ENCODE results near the gene PUS7. TPM values are rescaled to one million over a fixed set of nuclear protein-coding genes. Genes with fewer than 3 reads are reported as not detected.
"Not testable (repeated sequence)": the region's sequence is repeated elsewhere in the genome, so short reads cannot be mapped to it uniquely, and the experiment has no call there.

Gene PUS7
- total RNA-seq, 1 experiment from 2014 or later, result 30.7 TPM

- TF ChIP-seq POLR2AphosphoS5 (IDR thresholded peaks at IDR 0.05; ENCODE audit: low read depth, low read length) (no peak), SIN3A (IDR thresholded peaks at IDR 0.05; ENCODE audit: borderline replicate concordance, insufficient read depth, low read depth, low read length) (no peak), TCF7L2 (IDR thresholded peaks at IDR 0.05; ENCODE audit: low read depth, low read length) (no peak)
- TF ChIP-seq, protein P1, sequence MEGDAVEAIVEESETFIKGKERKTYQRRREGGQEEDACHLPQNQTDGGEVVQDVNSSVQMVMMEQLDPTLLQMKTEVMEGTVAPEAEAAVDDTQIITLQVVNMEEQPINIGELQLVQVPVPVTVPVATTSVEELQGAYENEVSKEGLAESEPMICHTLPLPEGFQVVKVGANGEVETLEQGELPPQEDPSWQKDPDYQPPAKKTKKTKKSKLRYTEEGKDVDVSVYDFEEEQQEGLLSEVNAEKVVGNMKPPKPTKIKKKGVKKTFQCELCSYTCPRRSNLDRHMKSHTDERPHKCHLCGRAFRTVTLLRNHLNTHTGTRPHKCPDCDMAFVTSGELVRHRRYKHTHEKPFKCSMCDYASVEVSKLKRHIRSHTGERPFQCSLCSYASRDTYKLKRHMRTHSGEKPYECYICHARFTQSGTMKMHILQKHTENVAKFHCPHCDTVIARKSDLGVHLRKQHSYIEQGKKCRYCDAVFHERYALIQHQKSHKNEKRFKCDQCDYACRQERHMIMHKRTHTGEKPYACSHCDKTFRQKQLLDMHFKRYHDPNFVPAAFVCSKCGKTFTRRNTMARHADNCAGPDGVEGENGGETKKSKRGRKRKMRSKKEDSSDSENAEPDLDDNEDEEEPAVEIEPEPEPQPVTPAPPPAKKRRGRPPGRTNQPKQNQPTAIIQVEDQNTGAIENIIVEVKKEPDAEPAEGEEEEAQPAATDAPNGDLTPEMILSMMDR (IDR thresholded peaks at IDR 0.05), result no peak
- TF ChIP-seq, protein P2, sequence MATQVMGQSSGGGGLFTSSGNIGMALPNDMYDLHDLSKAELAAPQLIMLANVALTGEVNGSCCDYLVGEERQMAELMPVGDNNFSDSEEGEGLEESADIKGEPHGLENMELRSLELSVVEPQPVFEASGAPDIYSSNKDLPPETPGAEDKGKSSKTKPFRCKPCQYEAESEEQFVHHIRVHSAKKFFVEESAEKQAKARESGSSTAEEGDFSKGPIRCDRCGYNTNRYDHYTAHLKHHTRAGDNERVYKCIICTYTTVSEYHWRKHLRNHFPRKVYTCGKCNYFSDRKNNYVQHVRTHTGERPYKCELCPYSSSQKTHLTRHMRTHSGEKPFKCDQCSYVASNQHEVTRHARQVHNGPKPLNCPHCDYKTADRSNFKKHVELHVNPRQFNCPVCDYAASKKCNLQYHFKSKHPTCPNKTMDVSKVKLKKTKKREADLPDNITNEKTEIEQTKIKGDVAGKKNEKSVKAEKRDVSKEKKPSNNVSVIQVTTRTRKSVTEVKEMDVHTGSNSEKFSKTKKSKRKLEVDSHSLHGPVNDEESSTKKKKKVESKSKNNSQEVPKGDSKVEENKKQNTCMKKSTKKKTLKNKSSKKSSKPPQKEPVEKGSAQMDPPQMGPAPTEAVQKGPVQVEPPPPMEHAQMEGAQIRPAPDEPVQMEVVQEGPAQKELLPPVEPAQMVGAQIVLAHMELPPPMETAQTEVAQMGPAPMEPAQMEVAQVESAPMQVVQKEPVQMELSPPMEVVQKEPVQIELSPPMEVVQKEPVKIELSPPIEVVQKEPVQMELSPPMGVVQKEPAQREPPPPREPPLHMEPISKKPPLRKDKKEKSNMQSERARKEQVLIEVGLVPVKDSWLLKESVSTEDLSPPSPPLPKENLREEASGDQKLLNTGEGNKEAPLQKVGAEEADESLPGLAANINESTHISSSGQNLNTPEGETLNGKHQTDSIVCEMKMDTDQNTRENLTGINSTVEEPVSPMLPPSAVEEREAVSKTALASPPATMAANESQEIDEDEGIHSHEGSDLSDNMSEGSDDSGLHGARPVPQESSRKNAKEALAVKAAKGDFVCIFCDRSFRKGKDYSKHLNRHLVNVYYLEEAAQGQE (IDR thresholded peaks at IDR 0.05; ENCODE audit: insufficient read depth in 1 of 2, low read depth in 2 of 2, low read length in 1 of 2), result no peak
- in situ Hi-C loops (cut with HindIII; ENCODE audit: low pct_unique_long_range_greater_than_20kb, low sequenced_read_pairs) (no loop called here), intact Hi-C loops (cut with micrococcal nuclease; ENCODE audit: unreplicated experiment) (no loop called here)
- Histone ChIP-seq H3K4me3 (ENCODE audit: low read depth in 2 of 2, low read length in 2 of 2) (no peak overlapping the region), H3K9me3 (ENCODE audit: control insufficient read depth, insufficient read depth, low read depth, low read length) (no peaks in the 10 kb centered on the region), H3K36me3 (ENCODE audit: control insufficient read depth, insufficient read depth, low read length) (peaks cover 3% of the 10 kb centered on the region; the same call in 1 of the 2 replicates), H3K27me3 (ENCODE audit: control insufficient read depth, insufficient read depth, low read length) (no peaks in the 10 kb centered on the region), H3K4me1 (ENCODE audit: control insufficient read depth, insufficient read depth, low read length) (no peaks in the 10 kb centered on the region), H3K27ac (ENCODE audit: low read length) (no peak overlapping the region)
- ChIA-PET CTCF (interaction anchor here (0.9 kb wide), 1 partner anchor 12 kb away, joined by 5 read pairs; the partner anchor contains the start of gene RINT1), POLR2A (interaction anchor here (0.6 to 1.4 kb wide), 2 partner anchors 12 to 16 kb away, joined by 3 to 10 read pairs; partner anchors contain the start of gene RINT1)
- no peak for DNase-seq (ENCODE audit: low read depth, low spot score)
- no TSS peak for BruUV-seq (replicated peaks)
- ATAC-seq, result no peak
These were observed 2.7 kb downstream of the PUS7 start for GRCh38 chr7:105519353-105519752.

GRCh38 chr7:105515610-105516009 is 6.5 kb downstream of the PUS7 start:
- H3K9me3 ChIP-seq (ENCODE audit: control insufficient read depth, insufficient read depth, low read depth, low read length); POLR2A ChIA-PET; H3K27ac ChIP-seq (ENCODE audit: low read length); H3K27me3 ChIP-seq (ENCODE audit: control insufficient read depth, insufficient read depth, low read length); H3K4me3 ChIP-seq (ENCODE audit: low read depth in 2 of 2, low read length in 2 of 2); intact Hi-C loops (cut with micrococcal nuclease; ENCODE audit: unreplicated experiment); H3K36me3 ChIP-seq (ENCODE audit: control insufficient read depth, insufficient read depth, low read length); BruUV-seq (replicated peaks); in situ Hi-C loops (cut with HindIII; ENCODE audit: low pct_unique_long_range_greater_than_20kb, low sequenced_read_pairs); ATAC-seq; DNase-seq (ENCODE audit: low read depth, low spot score); H3K4me1 ChIP-seq (ENCODE audit: control insufficient read depth, insufficient read depth, low read length); CTCF ChIA-PET: not testable (repeated sequence)

DNA sequence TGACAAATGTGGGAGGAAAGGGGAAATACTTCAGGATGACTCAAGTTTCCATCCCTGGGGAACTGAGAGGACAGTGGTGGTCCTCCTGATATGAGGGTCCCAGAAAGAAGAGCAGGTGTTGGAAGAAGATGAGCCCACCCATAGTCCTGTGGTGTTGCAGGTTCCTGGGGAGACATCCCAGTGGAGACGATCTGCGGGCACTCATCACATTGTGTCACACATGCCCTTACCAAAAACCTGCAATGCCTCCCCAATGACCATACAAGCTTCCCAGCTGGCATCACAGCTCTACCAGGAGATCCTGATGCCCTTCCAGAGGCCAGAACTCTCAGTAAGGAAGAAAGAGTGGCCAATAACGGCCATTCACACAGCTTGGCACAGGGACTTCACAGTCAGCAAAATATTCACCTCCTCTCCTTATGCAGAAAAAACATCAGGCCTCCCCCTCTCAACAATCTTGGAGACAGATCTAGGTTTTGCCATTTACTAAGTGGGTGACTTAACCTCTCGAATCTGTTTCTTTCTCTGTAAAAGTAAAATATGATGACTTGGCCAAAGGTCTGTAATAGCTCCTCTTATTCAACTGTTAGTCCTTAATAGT is 9.0 kb downstream of the PUS7 start:
- H3K4me3 ChIP-seq (ENCODE audit: low read depth in 2 of 2, low read length in 2 of 2), result no peak overlapping the region
- H3K27me3 ChIP-seq (ENCODE audit: control insufficient read depth, insufficient read depth, low read length), result no peaks in the 10 kb centered on the region
- POLR2A ChIA-PET, result no interaction called here
- intact Hi-C loops (cut with micrococcal nuclease; ENCODE audit: unreplicated experiment) (no loop called here), in situ Hi-C loops (cut with HindIII; ENCODE audit: low pct_unique_long_range_greater_than_20kb, low sequenced_read_pairs) (no loop called here)
- CTCF ChIA-PET, result no interaction called here
- no TSS peak for BruUV-seq (replicated peaks)
- H3K9me3 ChIP-seq (ENCODE audit: control insufficient read depth, insufficient read depth, low read depth, low read length), result no peaks in the 10 kb centered on the region
- peaks cover 4% of the 10 kb centered on the region; the same call in 1 of the 2 replicates for H3K36me3 ChIP-seq (ENCODE audit: control insufficient read depth, insufficient read depth, low read length)
- TF ChIP-seq, protein P2 (IDR thresholded peaks at IDR 0.05; ENCODE audit: insufficient read depth in 1 of 2, low read depth in 2 of 2, low read length in 1 of 2), result no peak
- TF ChIP-seq, protein P1 (IDR thresholded peaks at IDR 0.05), result no peak
- no peak for TF ChIP-seq TCF7L2 (IDR thresholded peaks at IDR 0.05; ENCODE audit: low read depth, low read length)
- no peak for TF ChIP-seq POLR2AphosphoS5 (IDR thresholded peaks at IDR 0.05; ENCODE audit: low read depth, low read length)
- no peak for TF ChIP-seq SIN3A (IDR thresholded peaks at IDR 0.05; ENCODE audit: borderline replicate concordance, insufficient read depth, low read depth, low read length)
- DNase-seq (ENCODE audit: low read depth, low spot score) (no peak), ATAC-seq (no peak)
- H3K27ac ChIP-seq (ENCODE audit: low read length), result no peak overlapping the region
- H3K4me1 ChIP-seq (ENCODE audit: control insufficient read depth, insufficient read depth, low read length), result no peaks in the 10 kb centered on the region
